K562 (cell line): ENCODE data around the gene KCNAB1. TPM values are rescaled to one million over a fixed set of nuclear protein-coding genes. Genes with fewer than 3 reads are reported as not detected.

Experiments used
- ATAC-seq: fragments of 200-7000 bp; cut with Tn5 transposase; 3 replicates; pipeline ENCODE4 v1.9.1; 2020; ENCODE audit warnings: moderate library complexity
- BruUV-seq: library from RNA; stranded (reverse); fragments of 400-500 nt; replicated peaks from 2 replicates; lab custom pipeline; 2021; lab: Mats Ljungman, UMichigan
- CTCF ChIA-PET: fragments of 300-600 bp; formaldehyde crosslinking; extraction: SDS; loops from one replicate; lab custom pipeline; 2021; ENCODE audit warnings: low intra/inter-chr PET ratio; lab: Yijun Ruan, JAX
- POLR2A ChIA-PET: fragments of 300-600, 350-650 bp; sonication (Branson Sonifier 250); formaldehyde crosslinking; extraction: SDS; loops from one replicate; lab custom pipeline; 2021; ENCODE audit warnings: antibody characterized with exemption, inconsistent platforms; lab: Yijun Ruan, JAX
- DNase-seq, 4 experiments: peaks; one replicate each; pipeline versions ENCODE4 v3.0.0 to v3.0.0-alpha.2; 2011 to 2018; ENCODE audit warnings: low spot score in 3 of 4, mixed read lengths in 3 of 4; ENCODE audit errors: extremely low read depth in 1 of 4
- FAIRE-seq: peaks from 2 replicates; lab custom pipeline; 2011; peaks lifted over from hg19 to GRCh38; lab: Jason Lieb, UNC
- H2AFZ ChIP-seq: 2 replicates; pipeline ENCODE4 v1.6.0; 2011; ENCODE audit warnings: low read depth, low read length, control low read depth, inconsistent platforms
- H3K27ac ChIP-seq: fragments of 200-600 bp; 3 replicates; pipeline ENCODE4 v1.8.0; 2011; ENCODE audit warnings: low read depth, mild to moderate bottlenecking, control low read depth, inconsistent platforms, low read length, moderate library complexity, mixed read lengths; ENCODE audit errors: extremely low read depth
- H3K27me3 ChIP-seq, 2 experiments: fragments of 300-600 bp in 1 of 2; 2 replicates in 1 of 2; 3 replicates in 1 of 2; pipeline versions ENCODE4 v1.6.0 to v1.8.0; 2011; ENCODE audit warnings: inconsistent platforms in 2 of 2, low read length in 2 of 2, mild to moderate bottlenecking in 1 of 2, mixed read lengths in 1 of 2, moderate library complexity in 1 of 2; ENCODE audit not compliant: control insufficient read depth in 2 of 2, insufficient read depth in 2 of 2
- H3K36me3 ChIP-seq: fragments of 300-600 bp; 3 replicates; pipeline ENCODE4 v1.8.0; 2011; ENCODE audit warnings: mild to moderate bottlenecking, low read length, inconsistent platforms; ENCODE audit not compliant: control insufficient read depth, insufficient read depth
- H3K4me1 ChIP-seq, 2 experiments: fragments of 200-600 bp in 1 of 2; replicated peaks in 1 of 2; 2 replicates in 1 of 2; 3 replicates in 1 of 2; pipeline versions ENCODE4 v1.5.1 to v1.8.0; 2011; ENCODE audit warnings: inconsistent platforms in 2 of 2, low read length in 2 of 2, mild to moderate bottlenecking in 1 of 2, mixed read lengths in 1 of 2, moderate library complexity in 1 of 2; ENCODE audit not compliant: control insufficient read depth in 2 of 2, insufficient read depth in 2 of 2
- H3K4me2 ChIP-seq: 2 replicates; pipeline ENCODE4 v1.6.1; 2011; ENCODE audit warnings: low read length, control low read depth, inconsistent platforms, mixed read lengths; ENCODE audit not compliant: insufficient read depth
- H3K4me3 ChIP-seq: fragments of 200-600 bp; sonication (generic), shearing (Covaris generic); 2 replicates; pipeline ENCODE4 v1.5.1; 2016; ENCODE audit warnings: control low read depth, inconsistent platforms
- H3K79me2 ChIP-seq: fragments of 200-600 bp; 3 replicates; pipeline ENCODE4 v1.8.0; 2011; ENCODE audit warnings: low read length, inconsistent platforms; ENCODE audit not compliant: control insufficient read depth, insufficient read depth
- H3K9ac ChIP-seq, 2 experiments: 2 replicates each; pipeline versions ENCODE4 v1.6.0 to v1.6.1; 2011; ENCODE audit warnings: low read depth in 2 of 2, low read length in 2 of 2, control low read depth in 1 of 2, inconsistent platforms in 1 of 2, mild to moderate bottlenecking in 1 of 2, mixed read lengths in 1 of 2; ENCODE audit not compliant: insufficient read depth in 1 of 2
- H3K9me1 ChIP-seq: one replicate; pipeline ENCODE4 v1.6.0; 2011; ENCODE audit warnings: inconsistent platforms, mild to moderate bottlenecking, low read length, moderate library complexity; ENCODE audit not compliant: control insufficient read depth, insufficient read depth
- H3K9me3 ChIP-seq: replicated peaks from 2 replicates; pipeline ENCODE4 v1.5.1; 2011; ENCODE audit warnings: low read depth, low read length, inconsistent platforms; ENCODE audit not compliant: control insufficient read depth, insufficient read depth
- H4K20me1 ChIP-seq: replicated peaks from 2 replicates; pipeline ENCODE4 v1.6.1; 2011; ENCODE audit warnings: low read length, inconsistent platforms, mixed read lengths; ENCODE audit not compliant: control insufficient read depth, insufficient read depth
- BDP1 ChIP-seq: IDR thresholded peaks from 3 replicates; pipeline ENCODE4 v1.6.1; 2011; ENCODE audit not compliant: insufficient read length, insufficient read depth
- CTBP1 ChIP-seq: fragments of 450-650 bp; IDR thresholded peaks from 2 replicates; pipeline ENCODE4 v1.6.1; 2016; ENCODE audit warnings: borderline replicate concordance
- PYGO2 ChIP-seq: fragments of 450-650 bp; IDR thresholded peaks from 2 replicates; pipeline ENCODE4 v1.6.1; 2016; ENCODE audit warnings: mild to moderate bottlenecking, missing genetic modification characterization, moderate library complexity, missing compliant biosample characterization
- RBM25 ChIP-seq: fragments of 200-400 bp; formaldehyde crosslinking; IDR thresholded peaks from 2 replicates; pipeline ENCODE4 v1.6.1; 2018; ENCODE audit warnings: low read length, low read depth, moderate library complexity; ENCODE audit not compliant: severe bottlenecking
- SAP30 ChIP-seq: fragments of 200-600 bp; sonication (generic); IDR thresholded peaks from 2 replicates; pipeline ENCODE4 v1.6.1; 2012; ENCODE audit warnings: borderline replicate concordance, low read depth, mild to moderate bottlenecking, moderate library complexity, low read length, control low read depth, inconsistent platforms; ENCODE audit not compliant: insufficient read depth, poor library complexity, severe bottlenecking
- TEAD1 ChIP-seq, 2 experiments: fragments of 450-650 bp in 1 of 2; sonication (generic) in 1 of 2; formaldehyde crosslinking; IDR thresholded peaks; 2 replicates each; pipeline versions ENCODE4 v1.4.0 to v1.8.0; 2020 to 2022; ENCODE audit warnings: mild to moderate bottlenecking in 2 of 2, missing genetic modification reagents in 1 of 2
- XRCC5 ChIP-seq: fragments of 200-400 bp; formaldehyde crosslinking; IDR thresholded peaks from 2 replicates; pipeline ENCODE4 v1.6.1; 2017; ENCODE audit warnings: low read depth, mild to moderate bottlenecking, low read length
- WGBS: fragments of 100-300 bp; shearing (Covaris generic); methylation state at CpG from one replicate; pipeline ENCODE4 v1.1.6; 2016; ENCODE audit warnings: low coverage, mixed read lengths; ENCODE audit not compliant: insufficient coverage; ENCODE audit errors: missing lambda C conversion rate; 5-methylcytosine and 5-hydroxymethylcytosine counted together
- in situ Hi-C: fragments of 300-500 bp; cut with MboI; formaldehyde crosslinking; loops from 4 replicates; pipeline ENCODE4 v1.15.0; 2018; ENCODE audit warnings: inconsistent platforms, mixed read lengths
- intact Hi-C: fragments of 100-400 bp; cut with micrococcal nuclease; formaldehyde crosslinking; loops from 2 replicates; pipeline ENCODE4 v1.14.2; 2022
- polyA plus RNA-seq, 8 experiments: library from polyadenylated mRNA; depleted of rRNA in 4 of 8; stranded (reverse) in 5 of 8; unstranded in 3 of 8; fragments of >200 nt; fragmentation: Nextera tagmentation in 2 of 8; fragmentation: Illumina TruSeq in 1 of 8; extraction: Ambion mirVana in 2 of 8; extraction: Trizol in 1 of 8; gene quantifications; 2 replicates each; pipeline versions ENCODE4 v1.2.1 to v1.2.3, GENCODE V29; 2011 to 2014; ENCODE audit warnings: inconsistent platforms in 1 of 8, missing spikeins in 1 of 8
- total RNA-seq, 7 experiments: library from RNA; depleted of rRNA in 6 of 7; stranded (reverse); fragments of >200 nt in 6 of 7; fragmentation: Illumina TruSeq in 2 of 7; extraction: Trizol in 2 of 7; gene quantifications; 2 replicates each; pipeline versions ENCODE4 v1.2.1 to v1.2.3, GENCODE V29; 2011 to 2021; ENCODE audit warnings: low replicate concordance in 1 of 7
- TF ChIP-seq, protein P1 (sequence below): fragments of 250-450 bp; sonication (Bioruptor Pico); IDR thresholded peaks from 2 replicates; pipeline ENCODE4 v1.4.0; 2020; ENCODE audit warnings: mild to moderate bottlenecking
- TF ChIP-seq, protein P2 (sequence below): fragments of 200-400 bp; formaldehyde crosslinking; IDR thresholded peaks from 2 replicates; pipeline ENCODE4 v1.6.1; 2017; ENCODE audit warnings: mild to moderate bottlenecking, low read depth, low read length, moderate library complexity
- TF ChIP-seq, protein P3 (sequence below): fragments of 450-650 bp; IDR thresholded peaks from 2 replicates; pipeline ENCODE4 v1.6.1; 2018; ENCODE audit warnings: mild to moderate bottlenecking, low read depth; ENCODE audit not compliant: partially characterized antibody
- TF ChIP-seq, protein P4 (sequence below): fragments of 250-450 bp; sonication (Bioruptor Pico); IDR thresholded peaks from 2 replicates; pipeline ENCODE4 v1.4.0; 2020

The KCNAB1 gene
- total and polyA plus RNA-seq, 9 of the 15 experiments (the other 6 are each of a cell fraction or from before 2014, with no cell fraction given): 0.14 to 1.2 (median 0.51) TPM

DNA sequence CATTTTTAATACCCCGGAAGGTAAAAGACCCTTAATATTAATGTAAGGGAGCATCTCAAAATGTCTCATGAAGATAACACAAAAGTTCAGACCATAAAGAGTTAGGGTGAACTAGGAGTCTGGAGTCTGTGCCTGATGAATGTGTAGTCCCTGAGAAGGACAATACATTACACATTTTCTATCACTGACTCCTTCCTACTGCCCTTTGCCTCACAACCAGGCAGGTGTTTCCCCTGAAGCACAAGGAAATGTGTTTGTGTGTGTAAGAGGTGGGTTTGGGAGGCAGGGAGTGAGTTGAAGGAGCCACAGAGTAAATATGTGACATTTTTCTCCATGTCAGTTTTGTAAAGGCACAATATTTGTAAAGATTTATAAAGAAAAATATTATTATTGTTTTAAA, 375.4 kb downstream of the KCNAB1 start (continued):
- TF ChIP-seq, protein P1, sequence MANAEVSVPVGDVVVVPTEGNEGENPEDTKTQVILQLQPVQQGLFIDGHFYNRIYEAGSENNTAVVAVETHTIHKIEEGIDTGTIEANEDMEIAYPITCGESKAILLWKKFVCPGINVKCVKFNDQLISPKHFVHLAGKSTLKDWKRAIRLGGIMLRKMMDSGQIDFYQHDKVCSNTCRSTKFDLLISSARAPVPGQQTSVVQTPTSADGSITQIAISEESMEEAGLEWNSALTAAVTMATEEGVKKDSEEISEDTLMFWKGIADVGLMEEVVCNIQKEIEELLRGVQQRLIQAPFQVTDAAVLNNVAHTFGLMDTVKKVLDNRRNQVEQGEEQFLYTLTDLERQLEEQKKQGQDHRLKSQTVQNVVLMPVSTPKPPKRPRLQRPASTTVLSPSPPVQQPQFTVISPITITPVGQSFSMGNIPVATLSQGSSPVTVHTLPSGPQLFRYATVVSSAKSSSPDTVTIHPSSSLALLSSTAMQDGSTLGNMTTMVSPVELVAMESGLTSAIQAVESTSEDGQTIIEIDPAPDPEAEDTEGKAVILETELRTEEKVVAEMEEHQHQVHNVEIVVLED: no peak
- TF ChIP-seq, protein P2, sequence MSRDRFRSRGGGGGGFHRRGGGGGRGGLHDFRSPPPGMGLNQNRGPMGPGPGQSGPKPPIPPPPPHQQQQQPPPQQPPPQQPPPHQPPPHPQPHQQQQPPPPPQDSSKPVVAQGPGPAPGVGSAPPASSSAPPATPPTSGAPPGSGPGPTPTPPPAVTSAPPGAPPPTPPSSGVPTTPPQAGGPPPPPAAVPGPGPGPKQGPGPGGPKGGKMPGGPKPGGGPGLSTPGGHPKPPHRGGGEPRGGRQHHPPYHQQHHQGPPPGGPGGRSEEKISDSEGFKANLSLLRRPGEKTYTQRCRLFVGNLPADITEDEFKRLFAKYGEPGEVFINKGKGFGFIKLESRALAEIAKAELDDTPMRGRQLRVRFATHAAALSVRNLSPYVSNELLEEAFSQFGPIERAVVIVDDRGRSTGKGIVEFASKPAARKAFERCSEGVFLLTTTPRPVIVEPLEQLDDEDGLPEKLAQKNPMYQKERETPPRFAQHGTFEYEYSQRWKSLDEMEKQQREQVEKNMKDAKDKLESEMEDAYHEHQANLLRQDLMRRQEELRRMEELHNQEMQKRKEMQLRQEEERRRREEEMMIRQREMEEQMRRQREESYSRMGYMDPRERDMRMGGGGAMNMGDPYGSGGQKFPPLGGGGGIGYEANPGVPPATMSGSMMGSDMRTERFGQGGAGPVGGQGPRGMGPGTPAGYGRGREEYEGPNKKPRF: no peak
- TF ChIP-seq CTBP1: no peak

- H3K27ac ChIP-seq: no peak overlapping the region
- in situ Hi-C loops: no loop called here
- POLR2A ChIA-PET: no interaction called here
- no peaks in the 10 kb centered on the region for H3K79me2 ChIP-seq
- no peak for FAIRE-seq
- no peak overlapping the region for H3K4me2 ChIP-seq
- H3K9me1 ChIP-seq: no peaks in the 10 kb centered on the region
- CTCF ChIA-PET: no interaction called here
- 14% methylated on average over 1 of the region's 1 CpG for WGBS
- H4K20me1 ChIP-seq: no peaks in the 10 kb centered on the region
- no peak overlapping the region for H3K9ac ChIP-seq
- H3K9me3 ChIP-seq: 0 out of 2 replicates have a peak, but pooled peaks cover 2% of the 10 kb centered on the region
- H3K27me3 ChIP-seq: no peaks in the 10 kb centered on the region
- no peaks in the 10 kb centered on the region; a peak in 2 of 5 replicates for H3K4me1 ChIP-seq
- H3K4me3 ChIP-seq: no peak overlapping the region
- no peak overlapping the region for H2AFZ ChIP-seq
- no peak for DNase-seq
- intact Hi-C loops: no loop called here
- no peaks in the 10 kb centered on the region for H3K36me3 ChIP-seq
- ATAC-seq: no peak
- no TSS peak for BruUV-seq
- TF ChIP-seq, protein P3, sequence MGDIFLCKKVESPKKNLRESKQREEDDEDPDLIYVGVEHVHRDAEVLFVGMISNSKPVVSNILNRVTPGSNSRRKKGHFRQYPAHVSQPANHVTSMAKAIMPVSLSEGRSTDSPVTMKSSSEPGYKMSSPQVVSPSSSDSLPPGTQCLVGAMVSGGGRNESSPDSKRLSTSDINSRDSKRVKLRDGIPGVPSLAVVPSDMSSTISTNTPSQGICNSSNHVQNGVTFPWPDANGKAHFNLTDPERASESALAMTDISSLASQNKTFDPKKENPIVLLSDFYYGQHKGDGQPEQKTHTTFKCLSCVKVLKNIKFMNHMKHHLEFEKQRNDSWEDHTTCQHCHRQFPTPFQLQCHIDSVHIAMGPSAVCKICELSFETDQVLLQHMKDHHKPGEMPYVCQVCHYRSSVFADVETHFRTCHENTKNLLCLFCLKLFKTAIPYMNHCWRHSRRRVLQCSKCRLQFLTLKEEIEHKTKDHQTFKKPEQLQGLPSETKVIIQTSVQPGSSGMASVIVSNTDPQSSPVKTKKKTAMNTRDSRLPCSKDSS: no peak
- TF ChIP-seq SAP30 (no peak), TEAD1 (CRISPR knock-in tag; IDR thresholded peaks at IDR 0.05) (no peak), BDP1 (no peak), PYGO2 (tag) (no peak), RBM25 (no peak), XRCC5 (no peak)
- TF ChIP-seq, protein P2: no peak
- TF ChIP-seq, protein P4, sequence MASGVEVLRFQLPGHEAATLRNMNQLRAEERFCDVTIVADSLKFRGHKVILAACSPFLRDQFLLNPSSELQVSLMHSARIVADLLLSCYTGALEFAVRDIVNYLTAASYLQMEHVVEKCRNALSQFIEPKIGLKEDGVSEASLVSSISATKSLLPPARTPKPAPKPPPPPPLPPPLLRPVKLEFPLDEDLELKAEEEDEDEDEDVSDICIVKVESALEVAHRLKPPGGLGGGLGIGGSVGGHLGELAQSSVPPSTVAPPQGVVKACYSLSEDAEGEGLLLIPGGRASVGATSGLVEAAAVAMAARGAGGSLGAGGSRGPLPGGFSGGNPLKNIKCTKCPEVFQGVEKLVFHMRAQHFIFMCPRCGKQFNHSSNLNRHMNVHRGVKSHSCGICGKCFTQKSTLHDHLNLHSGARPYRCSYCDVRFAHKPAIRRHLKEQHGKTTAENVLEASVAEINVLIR (CRISPR knock-in tag): no peak
These were observed 376.9 kb downstream of the KCNAB1 start for GRCh38 chr3:156497326-156497725.
